Sigmoid colon (tissue), 7 donors: ENCODE measurements around the gene NME4. TPM values are rescaled to one million over a fixed set of nuclear protein-coding genes. Genes with fewer than 3 reads are reported as not detected.
"Not testable (repeated sequence)": the region's sequence is repeated elsewhere in the genome, so short reads cannot be mapped to it uniquely, and the experiment has no call there.

Source experiments
- DNase-seq: peaks from one replicate; pipeline ENCODE4 v3.0.0-alpha.2; 2019
- H3K27ac ChIP-seq, 4 donors: fragments of 200-600 bp; sonication (generic); one replicate each; pipeline ENCODE4 v1.5.1; 2016 to 2019; ENCODE audit warnings: mild to moderate bottlenecking in 1 of 4
- H3K27me3 ChIP-seq, 3 donors: fragments of 200-600 bp; sonication (generic); one replicate each; pipeline ENCODE4 v1.5.1; 2019; ENCODE audit warnings: mild to moderate bottlenecking in 1 of 3
- H3K36me3 ChIP-seq, 4 donors: fragments of 200-600 bp; sonication (generic); one replicate each; pipeline ENCODE4 v1.5.1; 2016 to 2019
- H3K4me1 ChIP-seq, 4 donors: fragments of 200-600 bp; sonication (generic); one replicate each; pipeline ENCODE4 v1.5.1; 2017 to 2019
- H3K4me3 ChIP-seq, 4 donors: fragments of 200-600 bp; sonication (generic); one replicate each; pipeline ENCODE4 v1.5.1; 2017 to 2019; ENCODE audit warnings: mild to moderate bottlenecking in 2 of 4, moderate library complexity in 1 of 4
- H3K9me3 ChIP-seq, 4 donors: fragments of 200-600 bp in 3 of 4; sonication (generic) in 3 of 4; one replicate each; pipeline versions ENCODE4 v1.5.1 to v1.6.1; 2013 to 2019
- CTCF ChIP-seq, 4 experiments: fragments of 450-650 bp in 3 of 4; fragments of 200-600 bp in 1 of 4; IDR thresholded peaks; one replicate each; pipeline ENCODE4 v1.5.1; 2016 to 2019; ENCODE audit warnings: antibody characterized with exemption in 4 of 4, mild to moderate bottlenecking in 3 of 4, moderate library complexity in 2 of 4
- EP300 ChIP-seq, 4 donors: sonication (generic); formaldehyde crosslinking; IDR thresholded peaks; one replicate each; pipeline ENCODE4 v1.6.1; 2017; ENCODE audit warnings: antibody characterized with exemption in 4 of 4
- POLR2A ChIP-seq, 2 donors: fragments of 450-650 bp; IDR thresholded peaks; one replicate each; pipeline ENCODE4 v1.6.1; 2016; ENCODE audit warnings: antibody characterized with exemption in 2 of 2, mild to moderate bottlenecking in 2 of 2, moderate library complexity in 2 of 2
- POLR2AphosphoS5 ChIP-seq, 4 donors: sonication (generic); formaldehyde crosslinking; IDR thresholded peaks; one replicate each; pipeline ENCODE4 v1.6.1; 2017; ENCODE audit warnings: antibody characterized with exemption in 4 of 4
- WGBS, 2 donors: extraction: QIAGEN DNeasy Blood & Tissue Kit; methylation state at CpG; one replicate each; pipeline ENCODE4 v1.1.7; 2013; 5-methylcytosine and 5-hydroxymethylcytosine counted together
- intact Hi-C: fragments of 100-400 bp; cut with DNase I; formaldehyde crosslinking; loops from one replicate; pipeline ENCODE4 v1.15.1; 2023
- polyA plus RNA-seq, 3 donors: library from polyadenylated mRNA; stranded (reverse); fragments of 200-250 nt; gene quantifications; one replicate each; pipeline ENCODE4 v1.2.3, GENCODE V29; 2013
- total RNA-seq, 4 donors: library from RNA; depleted of rRNA; stranded (reverse); fragments of >200 nt; gene quantifications; one replicate each; pipeline ENCODE4 v1.1.0, GENCODE V29; 2016
- donor health status: healthy with polysubstance abuse.
- donor health status: Bipolar disorder and iron deficiency.
- donor health status: healthy.

Gene NME4
- total RNA-seq = 100 to 1,000 TPM; 138 to 281 (median 191) TPM
- polyA plus RNA-seq = 10 to 100 TPM; 39.6 to 55.3 (median 46.7) TPM

DNA sequence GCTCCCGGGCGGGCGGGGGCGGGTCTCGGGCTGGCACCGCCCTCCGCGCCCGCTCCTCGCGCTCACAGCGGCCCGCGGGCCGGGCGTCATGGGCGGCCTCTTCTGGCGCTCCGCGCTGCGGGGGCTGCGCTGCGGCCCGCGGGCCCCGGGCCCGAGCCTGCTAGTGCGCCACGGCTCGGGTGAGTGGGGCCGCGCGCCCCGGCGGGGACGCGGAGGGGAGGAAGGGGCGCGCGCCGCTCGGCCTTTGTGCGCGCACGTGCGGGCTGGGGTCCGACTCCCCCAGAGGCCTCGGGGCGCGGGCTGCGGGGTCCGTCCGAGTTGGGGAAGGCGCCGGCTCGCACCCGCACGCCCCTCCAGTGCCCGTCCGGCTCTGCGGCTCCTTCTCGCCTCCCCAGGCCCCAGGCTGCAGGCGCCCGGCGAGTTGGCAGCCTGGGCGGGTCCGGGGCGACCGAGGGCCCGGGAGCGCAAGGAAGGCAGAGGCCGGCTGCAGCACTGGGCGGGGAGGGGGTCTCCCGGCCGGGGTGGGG lies at the start of gene NME4:
Gene NME4 (plus strand): TSS at position 65 of the 527 bp plus-strand sequence. CDS start 24 bp downstream, at position 89.
- Histone ChIP-seq H3K36me3 (peaks cover 0 to 10% (median 0%) of the 10 kb centered on the region in 4 donors), H3K9me3 (no peaks in the 10 kb centered on the region), H3K4me1 (peaks cover 0 to 44% (median 35%) of the 10 kb centered on the region in 4 donors), H3K27ac (peak within 1 kb of the TSS; percentile 87 to 98 (median 97)), H3K4me3 (peak within 1 kb of the TSS; percentile 63 to 90 (median 82)), H3K27me3 (no peaks in the 10 kb centered on the region)
- 0 to 1% methylated on average over 74 to 75 of the region's 75 CpGs for WGBS, 2 donors
- peak; percentile 72 for DNase-seq
- TF ChIP-seq CTCF (IDR thresholded peaks at IDR 0.05) = no peak
- TF ChIP-seq POLR2AphosphoS5 (IDR thresholded peaks at IDR 0.05) = peak in 1 of 4 donors; percentile 22
- intact Hi-C loops = no loop called here

DNA sequence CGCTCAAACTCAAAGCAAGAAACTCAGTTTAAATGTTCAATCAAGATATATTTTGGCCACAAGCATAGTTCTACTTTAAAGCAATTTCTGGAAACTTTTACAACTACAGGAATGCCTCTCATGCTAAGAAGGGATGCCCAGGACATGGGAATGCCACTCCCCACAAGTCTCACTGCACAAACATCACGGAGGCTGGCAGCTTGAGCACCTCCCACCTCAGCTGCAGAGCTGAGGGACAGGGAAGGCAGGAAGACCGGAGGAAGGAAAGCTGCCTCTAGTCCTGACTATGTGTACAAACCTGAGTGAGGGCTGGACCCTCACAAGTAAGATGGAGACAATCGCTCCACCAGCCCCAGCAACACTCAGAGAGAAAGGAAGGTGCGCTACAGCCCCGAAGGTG lies 49.8 kb upstream of the NME4 start:
- no peaks in the 10 kb centered on the region for H3K9me3 ChIP-seq
- H3K27ac ChIP-seq = no peak overlapping the region
- 90 to 93% methylated on average over 6 of the region's 6 CpGs for WGBS, 2 donors
- peaks cover 0 to 11% (median 10%) of the 10 kb centered on the region in 4 donors for H3K4me1 ChIP-seq
- H3K4me3 ChIP-seq = no peak overlapping the region
- peaks cover 0 to 34% (median 3%) of the 10 kb centered on the region in 4 donors for H3K36me3 ChIP-seq
- intact Hi-C loops = no loop called here
- no peak for DNase-seq
- TF ChIP-seq EP300 (IDR thresholded peaks at IDR 0.05) (no peak), POLR2AphosphoS5 (IDR thresholded peaks at IDR 0.05) (no peak), CTCF (IDR thresholded peaks at IDR 0.05) (no peak), POLR2A (IDR thresholded peaks at IDR 0.05) (no peak)
- no peaks in the 10 kb centered on the region for H3K27me3 ChIP-seq

DNA sequence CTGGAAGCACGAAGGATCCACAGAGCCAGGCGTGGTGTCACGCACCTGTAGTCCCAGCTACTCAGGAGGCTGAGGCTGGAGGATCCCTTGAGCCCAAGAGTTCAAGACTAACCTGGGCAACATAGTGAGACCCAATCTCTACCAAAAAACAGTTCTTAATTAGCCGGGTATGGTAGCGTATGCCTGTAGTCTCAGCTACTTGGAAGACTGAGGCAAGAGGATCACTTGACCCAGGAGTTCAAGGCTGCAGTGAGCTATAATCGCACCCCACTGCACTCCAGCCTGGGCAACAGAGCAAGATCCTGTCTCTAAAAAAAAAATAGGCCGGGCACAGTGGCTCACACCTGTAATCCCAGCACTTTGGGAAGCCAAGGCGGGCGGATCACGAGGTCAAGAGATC lies 48.5 kb upstream of the NME4 start:
- DNase-seq, intact Hi-C loops, H3K9me3 ChIP-seq, H3K4me3 ChIP-seq, H3K27ac ChIP-seq, H3K27me3 ChIP-seq: not testable (repeated sequence)
- peaks cover 0 to 15% (median 12%) of the 10 kb centered on the region in 4 donors for H3K4me1 ChIP-seq
- WGBS, 2 donors = 95 to 96% methylated on average over 10 of the region's 10 CpGs
- H3K36me3 ChIP-seq = peaks cover 0 to 34% (median 3%) of the 10 kb centered on the region in 4 donors

DNA sequence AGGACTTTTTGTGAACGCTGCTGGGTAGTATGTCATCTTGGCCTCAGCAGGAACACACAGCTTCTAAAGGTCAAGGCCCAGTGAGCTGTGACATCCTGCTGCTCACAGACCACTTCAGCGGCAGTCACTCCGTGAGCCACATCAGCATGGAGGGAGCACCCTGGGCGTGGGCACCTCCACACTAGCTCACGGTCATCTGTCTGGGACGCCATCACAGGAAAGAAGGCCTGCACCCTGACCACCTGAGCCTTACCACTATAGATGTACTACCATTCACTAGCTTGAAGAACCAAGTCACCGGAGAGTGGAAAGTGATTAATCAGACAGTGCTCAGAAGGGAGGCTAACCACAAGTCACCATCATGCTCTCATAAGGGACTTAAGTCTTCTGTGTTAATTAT lies 47.8 kb upstream of the NME4 start:
- no peak overlapping the region for H3K27ac ChIP-seq
- intact Hi-C loops = no loop called here
- no peak for DNase-seq
- H3K36me3 ChIP-seq = peaks cover 0 to 31% (median 3%) of the 10 kb centered on the region in 4 donors
- peaks cover 0 to 17% (median 13%) of the 10 kb centered on the region in 4 donors for H3K4me1 ChIP-seq
- H3K9me3 ChIP-seq = no peaks in the 10 kb centered on the region
- H3K4me3 ChIP-seq = no peak overlapping the region
- TF ChIP-seq CTCF (IDR thresholded peaks at IDR 0.05) (no peak), POLR2AphosphoS5 (IDR thresholded peaks at IDR 0.05) (no peak), POLR2A (IDR thresholded peaks at IDR 0.05) (no peak), EP300 (IDR thresholded peaks at IDR 0.05) (no peak)
- WGBS, 2 donors = 80 to 95% methylated on average over 7 of the region's 7 CpGs
- no peaks in the 10 kb centered on the region for H3K27me3 ChIP-seq

GRCh38 chr16:350203-350602 lies 46.8 kb upstream of the NME4 start:
- TF ChIP-seq POLR2AphosphoS5 (IDR thresholded peaks at IDR 0.05) (no peak), POLR2A (IDR thresholded peaks at IDR 0.05) (no peak), CTCF (IDR thresholded peaks at IDR 0.05) (no peak)
- no peak overlapping the region for H3K27ac ChIP-seq
- no peak for DNase-seq
- WGBS, 2 donors = 26 to 70% methylated on average over 8 of the region's 8 CpGs
- intact Hi-C loops = loop anchor here (2.0 kb wide), 1 partner anchor 75 kb away; the partner anchor contains the start of gene RGS11
- peaks cover 0 to 17% (median 13%) of the 10 kb centered on the region in 4 donors for H3K4me1 ChIP-seq
- H3K36me3 ChIP-seq = peaks cover 0 to 21% (median 3%) of the 10 kb centered on the region in 4 donors
- H3K9me3 ChIP-seq = no peaks in the 10 kb centered on the region
- H3K27me3 ChIP-seq = no peaks in the 10 kb centered on the region
- no peak overlapping the region for H3K4me3 ChIP-seq
